HEK293 (cell line): ENCODE results near the gene ENO2.

ENCODE experiments used
- ATF2 ChIP-seq: fragments of 450-650 bp; formaldehyde crosslinking; IDR thresholded peaks from 2 replicates; pipeline ENCODE4 v1.5.1; 2016; ENCODE audit warnings: missing biosample characterization, missing genetic modification characterization, low read depth
- BCL6B ChIP-seq: fragments of 450-650 bp; formaldehyde crosslinking; IDR thresholded peaks from 2 replicates; pipeline ENCODE4 v1.5.1; 2017; ENCODE audit warnings: missing biosample characterization, missing genetic modification characterization
- EGR2 ChIP-seq: fragments of 450-650 bp; formaldehyde crosslinking; IDR thresholded peaks from 2 replicates; pipeline ENCODE4 v1.5.1; 2016; ENCODE audit warnings: low read depth, missing biosample characterization, missing genetic modification characterization
- KLF8 ChIP-seq: fragments of 450-650 bp; formaldehyde crosslinking; IDR thresholded peaks from 2 replicates; pipeline ENCODE4 v1.5.1; 2016; ENCODE audit warnings: missing biosample characterization, missing genetic modification characterization
- PRDM2 ChIP-seq: fragments of 450-650 bp; formaldehyde crosslinking; IDR thresholded peaks from 2 replicates; pipeline ENCODE4 v1.5.1; 2016; ENCODE audit warnings: missing biosample characterization, missing genetic modification characterization, borderline replicate concordance
- REST ChIP-seq: fragments of 450-650 bp; formaldehyde crosslinking; IDR thresholded peaks from 2 replicates; pipeline ENCODE4 v1.5.1; 2016; ENCODE audit warnings: missing biosample characterization, missing genetic modification characterization
- SCRT2 ChIP-seq: fragments of 450-650 bp; formaldehyde crosslinking; IDR thresholded peaks from 2 replicates; pipeline ENCODE4 v1.5.1; 2016; ENCODE audit warnings: missing biosample characterization, missing genetic modification characterization
- ZBTB17 ChIP-seq: fragments of 450-650 bp; formaldehyde crosslinking; IDR thresholded peaks from 2 replicates; pipeline ENCODE4 v1.5.1; 2016; ENCODE audit warnings: missing biosample characterization, missing genetic modification characterization
- ZFHX2 ChIP-seq: fragments of 450-650 bp; formaldehyde crosslinking; conservative IDR thresholded peaks from 2 replicates; pipeline ENCODE4 v1.5.1; 2016; ENCODE audit warnings: missing biosample characterization, missing genetic modification characterization
- ZNF148 ChIP-seq: fragments of 450-650 bp; formaldehyde crosslinking; IDR thresholded peaks from 2 replicates; pipeline ENCODE4 v1.5.0; 2017; ENCODE audit warnings: missing biosample characterization, missing genetic modification characterization, borderline replicate concordance
- ZNF157 ChIP-seq: fragments of 450-650 bp; formaldehyde crosslinking; IDR thresholded peaks from 2 replicates; pipeline ENCODE4 v1.5.1; 2016; ENCODE audit warnings: missing biosample characterization, missing genetic modification characterization
- ZNF211 ChIP-seq: fragments of 450-650 bp; formaldehyde crosslinking; IDR thresholded peaks from 2 replicates; pipeline ENCODE4 v1.5.1; 2016; ENCODE audit warnings: low read depth, missing biosample characterization, missing genetic modification characterization
- ZNF221 ChIP-seq: fragments of 450-650 bp; formaldehyde crosslinking; IDR thresholded peaks from 2 replicates; pipeline ENCODE4 v1.5.1; 2017; ENCODE audit warnings: missing biosample characterization, missing genetic modification characterization, borderline replicate concordance
- ZNF223 ChIP-seq: fragments of 450-650 bp; formaldehyde crosslinking; IDR thresholded peaks from 2 replicates; pipeline ENCODE4 v1.5.1; 2016; ENCODE audit warnings: missing biosample characterization, missing genetic modification characterization
- ZNF302 ChIP-seq: fragments of 450-650 bp; formaldehyde crosslinking; IDR thresholded peaks from 2 replicates; pipeline ENCODE4 v1.5.1; 2016; ENCODE audit warnings: missing biosample characterization, missing genetic modification characterization, low read depth
- ZNF335 ChIP-seq: fragments of 450-650 bp; formaldehyde crosslinking; conservative IDR thresholded peaks from 2 replicates; pipeline ENCODE4 v1.5.1; 2016; ENCODE audit warnings: missing biosample characterization, missing genetic modification characterization
- ZNF341 ChIP-seq: fragments of 450-650 bp; formaldehyde crosslinking; IDR thresholded peaks from 2 replicates; pipeline ENCODE4; 2016; ENCODE audit warnings: low read depth, missing biosample characterization, missing genetic modification characterization
- ZNF501 ChIP-seq: fragments of 450-650 bp; formaldehyde crosslinking; IDR thresholded peaks from 2 replicates; pipeline ENCODE4 v1.5.1; 2016; ENCODE audit warnings: missing biosample characterization, missing genetic modification characterization
- ZNF560 ChIP-seq: fragments of 450-650 bp; formaldehyde crosslinking; IDR thresholded peaks from 2 replicates; pipeline ENCODE4 v1.5.1; 2017; ENCODE audit warnings: missing biosample characterization, missing genetic modification characterization, borderline replicate concordance
- ZNF585B ChIP-seq: fragments of 450-650 bp; formaldehyde crosslinking; IDR thresholded peaks from 2 replicates; pipeline ENCODE4 v1.5.1; 2016; ENCODE audit warnings: missing biosample characterization, missing genetic modification characterization
- ZNF596 ChIP-seq: fragments of 450-650 bp; IDR thresholded peaks from 2 replicates; pipeline ENCODE4 v1.5.0; 2018; ENCODE audit warnings: missing biosample characterization, mild to moderate bottlenecking, missing genetic modification characterization, moderate library complexity
- ZNF623 ChIP-seq: fragments of 450-650 bp; formaldehyde crosslinking; IDR thresholded peaks from 2 replicates; pipeline ENCODE4 v1.5.1; 2016; ENCODE audit warnings: missing biosample characterization, missing genetic modification characterization
- ZNF654 ChIP-seq: fragments of 450-650 bp; formaldehyde crosslinking; IDR thresholded peaks from 2 replicates; pipeline ENCODE4 v1.5.1; 2016; ENCODE audit warnings: low read depth, missing biosample characterization, missing genetic modification characterization
- ZNF660 ChIP-seq: fragments of 450-650 bp; IDR thresholded peaks from 2 replicates; pipeline ENCODE4 v1.5.1; 2018; ENCODE audit warnings: missing biosample characterization, mild to moderate bottlenecking, missing genetic modification characterization
- ZNF777 ChIP-seq: fragments of 450-650 bp; formaldehyde crosslinking; IDR thresholded peaks from 2 replicates; pipeline ENCODE4 v1.5.1; 2017; ENCODE audit warnings: missing biosample characterization, missing genetic modification characterization, borderline replicate concordance
- ZXDB ChIP-seq: fragments of 450-650 bp; formaldehyde crosslinking; IDR thresholded peaks from 2 replicates; pipeline ENCODE4 v1.5.1; 2016; ENCODE audit warnings: missing biosample characterization, missing genetic modification characterization

The ENO2 gene

GRCh38 chr12:6961695-6962284 lies 47.4 kb downstream of the ENO2 start (continued):
- no peak for TF ChIP-seq ZNF148
- no peak for TF ChIP-seq ZNF596 (tag by site-specific recombination)
- TF ChIP-seq BCL6B (tag by site-specific recombination): no peak
- no peak for TF ChIP-seq SCRT2 (tag by site-specific recombination)
- peak; percentile 68 for TF ChIP-seq KLF8 (tag by site-specific recombination)
- TF ChIP-seq ZXDB (tag by site-specific recombination): peak; percentile 58
- peak; percentile 86 for TF ChIP-seq ZNF335 (tag by site-specific recombination)
- TF ChIP-seq ZNF623 (tag by site-specific recombination): no peak
- TF ChIP-seq ATF2 (tag by site-specific recombination): no peak
- no peak for TF ChIP-seq ZNF157 (tag by site-specific recombination)
- peak; percentile 88 for TF ChIP-seq ZNF660
- TF ChIP-seq ZNF221 (tag by site-specific recombination): no peak
- TF ChIP-seq ZNF560 (tag by site-specific recombination): no peak
- TF ChIP-seq ZFHX2 (tag by site-specific recombination): peak; percentile 54; the same call in 1 of the 2 replicates
- TF ChIP-seq ZNF211: no peak
- TF ChIP-seq ZNF302 (tag by site-specific recombination): no peak
- no peak for TF ChIP-seq REST
- TF ChIP-seq ZBTB17 (tag by site-specific recombination): peak; percentile 73
- no peak; the same call in 1 of the 2 replicates for TF ChIP-seq ZNF501 (tag by site-specific recombination)
- no peak for TF ChIP-seq ZNF585B (tag by site-specific recombination)
- peak; percentile 16 for TF ChIP-seq ZNF654 (tag by site-specific recombination)
- peak; percentile 51; the same call in 1 of the 2 replicates for TF ChIP-seq EGR2 (tag by site-specific recombination)
- TF ChIP-seq PRDM2 (tag by site-specific recombination): 0 out of 2 replicates have a peak, but pooled peaks have one; percentile 2
- TF ChIP-seq ZNF341 (tag by site-specific recombination): peak; percentile 47
- no peak for TF ChIP-seq ZNF777 (tag by site-specific recombination)
- no peak for TF ChIP-seq ZNF223 (tag by site-specific recombination)
